Measurements from ENCODE around the gene GRP. TPM values are rescaled to one million over a fixed set of nuclear protein-coding genes. Genes with fewer than 3 reads are reported as not detected.
A peak's percentile ranks its signal among the peaks of the same experiment; 100 is the strongest.
"Not testable (repeated sequence)": the region's sequence is repeated elsewhere in the genome, so short reads cannot be mapped to it uniquely, and the experiment has no call there.

GRP gene
- total RNA-seq, 4 donors from 2014 or later = not detected

GRCh38 chr18:59246796-59247195 is 26.8 kb downstream of the GRP start:
- no peaks in the 10 kb centered on the region for H3K4me1 ChIP-seq
- intact Hi-C loops (cut with DNase I; ENCODE audit: low total_unique reads) = no loop called here
- H3K36me3 ChIP-seq = no peaks in the 10 kb centered on the region
- H3K4me3 ChIP-seq = no peak overlapping the region
- no peak for DNase-seq
- TF ChIP-seq POLR2A (IDR thresholded peaks at IDR 0.05) (no peak), CTCF (IDR thresholded peaks at IDR 0.05) (no peak)
- H3K27me3 ChIP-seq = no peaks in the 10 kb centered on the region
- no peak overlapping the region for H3K27ac ChIP-seq
- H3K9me3 ChIP-seq = no peaks in the 10 kb centered on the region

- Histone ChIP-seq H3K27ac (no peak overlapping the region), H3K27me3 (no peaks in the 10 kb centered on the region), H3K4me1 (no peaks in the 10 kb centered on the region), H3K36me3 (no peaks in the 10 kb centered on the region), H3K4me3 (no peak overlapping the region), H3K9me3 (no peaks in the 10 kb centered on the region)
- peak; percentile 29 to 37 for DNase-seq
- intact Hi-C loops (cut with DNase I; ENCODE audit: low total_unique reads) = no loop called here
- TF ChIP-seq CTCF (IDR thresholded peaks at IDR 0.05) = peak; percentile 47 to 56 (median 52)
- TF ChIP-seq POLR2A (IDR thresholded peaks at IDR 0.05) = no peak
These were observed 29.3 kb downstream of the GRP start for GRCh38 chr18:59249199-59249774.

- H3K9me3 ChIP-seq; H3K27me3 ChIP-seq; DNase-seq; H3K36me3 ChIP-seq; intact Hi-C loops (cut with DNase I; ENCODE audit: low total_unique reads); H3K27ac ChIP-seq; H3K4me3 ChIP-seq; H3K4me1 ChIP-seq: not testable (repeated sequence)
These were observed 35.5 kb downstream of the GRP start for GRCh38 chr18:59255491-59255890.

- H3K27me3 ChIP-seq = peaks cover 6 to 32% of the 10 kb centered on the region in 2 donors
- DNase-seq; H3K4me1 ChIP-seq; intact Hi-C loops (cut with DNase I; ENCODE audit: low total_unique reads); H3K4me3 ChIP-seq; H3K36me3 ChIP-seq; H3K9me3 ChIP-seq; H3K27ac ChIP-seq: not testable (repeated sequence)
These were observed 41.9 kb downstream of the GRP start for GRCh38 chr18:59261842-59262241.

GRCh38 chr18:59262243-59262642 is 42.3 kb downstream of the GRP start:
- intact Hi-C loops (cut with DNase I; ENCODE audit: low total_unique reads); H3K36me3 ChIP-seq; H3K9me3 ChIP-seq; H3K27ac ChIP-seq; DNase-seq; H3K4me3 ChIP-seq; H3K4me1 ChIP-seq: not testable (repeated sequence)
- H3K27me3 ChIP-seq = peaks cover 6 to 36% of the 10 kb centered on the region in 2 donors

GRCh38 chr18:59263661-59264060 is 43.7 kb downstream of the GRP start:
- H3K4me3 ChIP-seq = no peak overlapping the region
- no peaks in the 10 kb centered on the region for H3K9me3 ChIP-seq
- peaks cover 17 to 48% of the 10 kb centered on the region in 2 donors for H3K27me3 ChIP-seq
- no peak for DNase-seq
- intact Hi-C loops (cut with DNase I; ENCODE audit: low total_unique reads) = no loop called here
- no peak for TF ChIP-seq CTCF (IDR thresholded peaks at IDR 0.05)
- no peak for TF ChIP-seq POLR2A (IDR thresholded peaks at IDR 0.05)
- no peaks in the 10 kb centered on the region for H3K4me1 ChIP-seq
- H3K36me3 ChIP-seq = no peaks in the 10 kb centered on the region
- no peak overlapping the region for H3K27ac ChIP-seq

- Histone ChIP-seq H3K4me3 (no peak overlapping the region), H3K27ac (no peak overlapping the region), H3K9me3 (no peaks in the 10 kb centered on the region), H3K4me1 (no peaks in the 10 kb centered on the region), H3K36me3 (no peaks in the 10 kb centered on the region), H3K27me3 (peaks cover 20 to 51% of the 10 kb centered on the region in 2 donors)
- no peak for DNase-seq
- intact Hi-C loops (cut with DNase I; ENCODE audit: low total_unique reads) = no loop called here
- TF ChIP-seq POLR2A (IDR thresholded peaks at IDR 0.05) = no peak
- TF ChIP-seq CTCF (IDR thresholded peaks at IDR 0.05) = no peak
These were observed 44.2 kb downstream of the GRP start for GRCh38 chr18:59264121-59264571.
